Endothelial cell of umbilical vein (primary cell): ENCODE results near the gene SEMA3E. TPM values are rescaled to one million over a fixed set of nuclear protein-coding genes. Genes with fewer than 3 reads are reported as not detected.

Experiments
- BruUV-seq: library from RNA; stranded (reverse); fragments of 400-500 nt; replicated peaks from 2 replicates; lab custom pipeline; 2021; lab: Mats Ljungman, UMichigan
- CTCF ChIA-PET: fragments of 300-600, 350-600 bp; sonication (Branson Sonifier 250); formaldehyde crosslinking; loops from one replicate; lab custom pipeline; 2021; ENCODE audit warnings: antibody characterized with exemption, inconsistent platforms; lab: Charles Lee
- POLR2A ChIA-PET: fragments of 300-600, 350-600 bp; sonication (Branson Sonifier 250); formaldehyde crosslinking; loops from one replicate; lab custom pipeline; 2021; ENCODE audit warnings: antibody characterized with exemption, inconsistent platforms; lab: Charles Lee
- DNase-seq: peaks from one replicate; pipeline ENCODE4 v3.0.0-alpha.2; 2011; ENCODE audit warnings: low read depth, low spot score
- FAIRE-seq: peaks from 2 replicates; lab custom pipeline; 2011; peaks lifted over from hg19 to GRCh38; lab: Jason Lieb, UNC
- H2AFZ ChIP-seq: 2 replicates; pipeline ENCODE4 v1.6.0; 2012; ENCODE audit warnings: low read depth, low read length, control low read depth, inconsistent platforms
- H3K27ac ChIP-seq: 2 replicates; pipeline ENCODE4 v1.5.1; 2011; ENCODE audit warnings: low read depth, mild to moderate bottlenecking, control low read depth, low read length, moderate library complexity; ENCODE audit not compliant: insufficient read depth
- H3K27me3 ChIP-seq, 2 experiments: 2 replicates each; pipeline versions ENCODE4 v1.6.0 to v1.6.1; 2011; ENCODE audit warnings: low read length in 2 of 2, mixed read lengths in 1 of 2; ENCODE audit not compliant: control insufficient read depth in 2 of 2, insufficient read depth in 2 of 2
- H3K36me3 ChIP-seq, 2 experiments: 2 replicates in 1 of 2; 3 replicates in 1 of 2; pipeline ENCODE4 v1.5.1; 2011; ENCODE audit warnings: low read length in 2 of 2, mild to moderate bottlenecking in 1 of 2, moderate library complexity in 1 of 2; ENCODE audit not compliant: control insufficient read depth in 2 of 2, insufficient read depth in 2 of 2; ENCODE audit errors: extremely low read depth in 1 of 2
- H3K4me1 ChIP-seq: 3 replicates; pipeline ENCODE4 v1.5.1; 2011; ENCODE audit warnings: mild to moderate bottlenecking, low read length; ENCODE audit not compliant: control insufficient read depth, insufficient read depth; ENCODE audit errors: extremely low read depth
- H3K4me2 ChIP-seq: 2 replicates; pipeline ENCODE4 v1.6.1; 2011; ENCODE audit warnings: low read length, control low read depth, mixed read lengths; ENCODE audit not compliant: insufficient read depth
- H3K4me3 ChIP-seq, 3 experiments: fragments of 200-600 bp in 1 of 3; sonication (generic), shearing (Covaris generic) in 1 of 3; replicated peaks in 1 of 3; 2 replicates each; pipeline ENCODE4 v1.5.1; 2011 to 2016; ENCODE audit warnings: control low read depth in 3 of 3, low read length in 3 of 3, mild to moderate bottlenecking in 2 of 3, inconsistent platforms in 1 of 3, low read depth in 1 of 3, moderate library complexity in 1 of 3; ENCODE audit not compliant: insufficient read depth in 1 of 3
- H3K79me2 ChIP-seq: 2 replicates; pipeline ENCODE4 v1.6.0; 2012; ENCODE audit warnings: low read length, inconsistent platforms; ENCODE audit not compliant: control insufficient read depth, insufficient read depth
- H3K9ac ChIP-seq: replicated peaks from 2 replicates; pipeline ENCODE3; 2011; ENCODE audit warnings: low read length, control low read depth; ENCODE audit not compliant: insufficient read depth; ENCODE audit errors: extremely low read depth
- H3K9me1 ChIP-seq: replicated peaks from 3 replicates; pipeline ENCODE4 v1.6.0; 2011; ENCODE audit warnings: mild to moderate bottlenecking, low read length; ENCODE audit not compliant: control insufficient read depth, insufficient read depth; ENCODE audit errors: extremely low read depth
- H3K9me3 ChIP-seq: replicated peaks from 2 replicates; pipeline ENCODE4 v1.5.1; 2012; ENCODE audit warnings: low read length, inconsistent platforms; ENCODE audit not compliant: control insufficient read depth, insufficient read depth
- H4K20me1 ChIP-seq: replicated peaks from 2 replicates; pipeline ENCODE3; 2011; ENCODE audit warnings: mild to moderate bottlenecking, low read length; ENCODE audit not compliant: control insufficient read depth, insufficient read depth; ENCODE audit errors: extremely low read depth
- FOS ChIP-seq: IDR thresholded peaks from 2 replicates; pipeline ENCODE4 v1.6.1; 2011; ENCODE audit warnings: mild to moderate bottlenecking, low read length, moderate library complexity, borderline replicate concordance; ENCODE audit not compliant: insufficient read depth
- GATA2 ChIP-seq: IDR thresholded peaks from 2 replicates; pipeline ENCODE4 v1.7.0; 2011; ENCODE audit warnings: low read depth, mild to moderate bottlenecking, moderate library complexity, mixed read lengths, low read length; ENCODE audit not compliant: insufficient read length, insufficient read depth
- JUN ChIP-seq: IDR thresholded peaks from 2 replicates; pipeline ENCODE4 v1.6.1; 2011; ENCODE audit warnings: borderline replicate concordance, low read depth; ENCODE audit not compliant: insufficient read length, insufficient read depth
- MYC ChIP-seq: IDR thresholded peaks from one replicate; pipeline ENCODE4 v1.6.1; 2011; ENCODE audit warnings: mild to moderate bottlenecking, low read depth, low read length
- dilution Hi-C: fragments of 300-500 bp; cut with MboI; formaldehyde crosslinking; loops from one replicate; pipeline ENCODE4 v1.15.0; 2019; ENCODE audit warnings: low sequenced_read_pairs; ENCODE audit not compliant: extremely low pct_ligation_motif_present
- intact Hi-C: fragments of 100-400 bp; cut with micrococcal nuclease; formaldehyde crosslinking; loops from one replicate; pipeline ENCODE4 v1.10.0; 2022
- polyA plus RNA-seq, 4 experiments: library from polyadenylated mRNA; depleted of rRNA in 3 of 4; stranded (reverse) in 3 of 4; unstranded in 1 of 4; fragments of >200 nt; gene quantifications; 2 replicates each; pipeline versions ENCODE4 v1.2.1 to v1.2.3, GENCODE V29; 2011 to 2012; ENCODE audit warnings: missing spikeins in 1 of 4
- total RNA-seq: library from RNA; stranded (reverse); gene quantifications from 2 replicates; pipeline ENCODE4 v1.2.3, GENCODE V29; 2021

Gene SEMA3E
- total and polyA plus RNA-seq, 2 donors (not counting 3 experiments of a cell fraction or from before 2014, with no cell fraction given) = not detected

- H3K36me3 ChIP-seq = no peaks in the 10 kb centered on the region
- ChIA-PET CTCF (interaction anchor here (1.0 to 1.6 kb wide), 2 partner anchors 11 to 53 kb away, joined by 3 to 4 read pairs; no protein-coding TSS in a partner anchor), POLR2A (no interaction called here)
- no peak overlapping the region for H3K9ac ChIP-seq
- TF ChIP-seq MYC (no peak), JUN (no peak)
- H3K4me3 ChIP-seq = no peak overlapping the region
- intact Hi-C loops (no loop called here), dilution Hi-C loops (no loop called here)
- H3K4me1 ChIP-seq = no peaks in the 10 kb centered on the region
- H3K27me3 ChIP-seq = peaks cover 3 to 7% of the 10 kb centered on the region in 2 experiments
- no TSS peak for BruUV-seq
- H3K4me2 ChIP-seq = no peak overlapping the region
- H3K79me2 ChIP-seq = no peaks in the 10 kb centered on the region
- FAIRE-seq (no peak), DNase-seq (no peak)
- no peak overlapping the region for H2AFZ ChIP-seq
- no peaks in the 10 kb centered on the region for H3K9me1 ChIP-seq
- H3K27ac ChIP-seq = no peak overlapping the region
- no peaks in the 10 kb centered on the region for H3K9me3 ChIP-seq
- H4K20me1 ChIP-seq = no peaks in the 10 kb centered on the region
Observed at GRCh38 chr7:83486536-83486935, 162.4 kb downstream of the SEMA3E start.

DNA sequence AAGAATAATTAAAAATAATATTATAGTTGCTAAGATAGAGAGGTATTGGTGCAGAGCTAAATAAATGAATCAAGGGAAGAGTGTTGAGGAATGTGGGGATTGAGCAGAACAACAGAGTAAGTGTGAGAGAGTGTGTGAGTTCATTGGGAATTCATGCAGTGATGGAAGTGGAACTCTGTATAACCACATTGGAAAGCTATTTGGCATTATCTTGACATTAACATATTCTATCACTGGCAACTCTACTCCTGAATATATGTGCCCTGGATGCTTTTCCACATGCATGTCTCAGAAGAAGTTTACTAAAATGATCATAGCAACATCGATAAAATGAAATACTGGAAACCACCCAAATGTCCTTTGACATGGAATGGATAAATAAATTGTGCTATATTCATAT, 164.1 kb downstream of the SEMA3E start:
- Histone ChIP-seq H3K9ac (no peak overlapping the region), H3K9me3 (no peaks in the 10 kb centered on the region), H3K36me3 (no peaks in the 10 kb centered on the region), H2AFZ (no peak overlapping the region), H3K79me2 (no peaks in the 10 kb centered on the region), H3K27me3 (peaks cover 3 to 9% of the 10 kb centered on the region in 2 experiments), H3K9me1 (no peaks in the 10 kb centered on the region), H3K4me2 (no peak overlapping the region), H3K27ac (no peak overlapping the region), H3K4me1 (no peaks in the 10 kb centered on the region), H3K4me3 (no peak overlapping the region), H4K20me1 (no peaks in the 10 kb centered on the region)
- ChIA-PET POLR2A (no interaction called here), CTCF (interaction anchor here (0.9 kb wide), 1 partner anchor 16 kb away, joined by 3 read pairs; no protein-coding TSS in a partner anchor)
- FAIRE-seq = no peak
- no peak for DNase-seq
- intact Hi-C loops = no loop called here
- BruUV-seq = no TSS peak
- dilution Hi-C loops = no loop called here
- TF ChIP-seq GATA2 (no peak), FOS (no peak)
